Measurements from ENCODE around the gene CBLIF. TPM values are rescaled to one million over a fixed set of nuclear protein-coding genes. Genes with fewer than 3 reads are reported as not detected.
A peak's percentile ranks its signal among the peaks of the same experiment; 100 is the strongest.
"Not testable (repeated sequence)": the region's sequence is repeated elsewhere in the genome, so short reads cannot be mapped to it uniquely, and the experiment has no call there.

The CBLIF gene
- total RNA-seq, 1 donor from 2014 or later, result not detected

DNA sequence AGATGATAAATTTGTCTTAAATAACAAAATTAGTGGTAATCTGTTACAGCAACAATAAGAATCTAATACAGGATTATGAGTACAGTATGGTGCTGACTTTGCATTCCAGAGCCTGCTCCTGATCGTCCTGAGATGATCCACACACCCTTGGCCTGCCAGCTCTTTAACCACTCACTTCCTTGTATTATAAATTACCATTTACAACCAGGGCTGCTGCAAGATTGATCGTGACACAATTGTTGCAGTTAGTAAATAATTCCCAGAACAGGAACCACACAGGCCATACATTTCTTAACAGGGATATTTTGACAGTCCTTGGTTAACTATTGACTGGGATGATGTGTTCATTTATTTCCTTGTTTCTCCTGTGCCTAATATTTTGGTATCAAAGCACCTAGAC, 3.8 kb upstream of the CBLIF start:
- DNase-seq (ENCODE audit: low spot score in 2 of 2) (no peak), FAIRE-seq (no peak)

DNA sequence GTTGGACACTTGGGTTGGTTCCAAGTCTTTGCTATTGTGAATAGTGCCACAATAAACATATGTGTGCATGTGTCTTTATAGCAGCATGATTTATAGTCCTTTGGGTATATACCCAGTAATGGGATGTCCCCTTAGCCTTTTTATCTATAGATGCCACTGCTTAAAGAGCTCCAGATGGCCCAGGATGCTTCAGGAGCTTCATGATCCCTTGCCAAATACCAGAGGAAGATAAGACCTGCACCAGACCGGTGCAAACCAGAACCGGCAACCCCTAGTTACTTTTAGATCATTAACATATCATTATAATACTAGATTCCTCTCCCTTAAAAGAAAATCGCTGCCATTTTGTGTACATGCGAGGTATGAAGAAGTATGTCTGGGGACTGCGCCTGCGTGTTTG, 3.1 kb upstream of the CBLIF start:
- FAIRE-seq; DNase-seq (ENCODE audit: low spot score in 2 of 2): not testable (repeated sequence)

DNA sequence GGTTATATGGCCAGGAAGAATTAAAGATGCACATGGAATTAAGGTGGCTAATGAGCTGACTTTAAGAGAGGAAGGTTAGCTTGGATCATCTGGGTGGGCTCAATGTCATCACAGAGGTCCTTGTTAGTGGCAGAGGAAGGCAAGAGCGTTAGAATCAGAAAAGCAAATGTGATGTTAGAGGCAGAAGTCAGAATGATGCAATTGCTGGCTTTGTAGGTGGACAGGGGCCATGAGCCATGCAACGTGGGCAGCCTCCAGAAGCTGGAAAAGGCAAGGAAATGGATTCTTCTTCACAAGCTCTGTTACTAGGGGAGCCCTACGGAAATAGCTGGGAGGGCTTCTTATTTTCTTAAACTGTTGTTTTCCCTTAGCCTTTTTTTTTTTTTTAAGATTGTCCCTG, 2.3 kb upstream of the CBLIF start:
- DNase-seq (ENCODE audit: low spot score in 2 of 2) (no peak), FAIRE-seq (no peak)

DNA sequence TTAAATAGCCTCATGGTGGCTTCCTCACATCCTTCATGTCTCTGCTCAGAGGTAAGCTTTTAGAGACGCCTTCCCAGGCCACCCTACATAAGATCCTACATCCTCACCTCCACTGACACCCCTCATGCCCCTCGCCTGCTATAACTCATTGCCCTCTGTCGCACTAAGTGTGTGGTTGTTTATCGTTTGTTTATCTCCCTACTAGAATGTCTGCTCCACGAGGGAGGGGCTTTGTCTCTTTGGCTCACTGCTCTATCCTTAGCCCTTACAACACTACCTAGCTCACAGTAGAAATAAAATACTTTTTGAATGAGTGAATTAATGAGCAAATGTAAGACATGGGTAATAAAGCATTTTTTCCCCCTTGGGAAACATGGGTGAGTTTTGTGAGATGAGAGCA, 1.3 kb upstream of the CBLIF start:
- no peak for FAIRE-seq

DNA sequence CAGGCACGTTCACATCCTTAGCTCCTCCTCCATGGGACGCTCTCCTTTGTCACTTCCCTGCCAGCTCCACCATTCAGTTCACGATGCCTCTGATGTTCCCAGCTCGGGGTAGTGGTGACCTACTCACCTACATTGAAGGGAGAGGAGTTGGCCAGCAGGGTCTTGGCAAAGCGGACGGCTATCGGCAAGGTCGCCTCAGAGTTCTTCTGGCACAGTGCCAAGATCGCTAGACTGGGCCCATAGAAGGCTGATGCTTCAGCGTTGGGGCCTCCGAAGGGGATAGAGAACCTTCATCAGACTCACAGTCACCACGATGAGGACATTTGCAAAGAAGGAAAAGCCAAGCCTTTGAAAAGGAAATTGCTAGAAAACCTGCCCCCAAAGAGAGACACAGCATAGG, 3.0 kb downstream of the CBLIF start:
- DNase-seq (ENCODE audit: low spot score in 2 of 2) (no peak), FAIRE-seq (no peak)

More for the DNA sequence above, 1.3 kb upstream of the CBLIF start:
- no peak for DNase-seq (ENCODE audit: low spot score in 2 of 2)

DNA sequence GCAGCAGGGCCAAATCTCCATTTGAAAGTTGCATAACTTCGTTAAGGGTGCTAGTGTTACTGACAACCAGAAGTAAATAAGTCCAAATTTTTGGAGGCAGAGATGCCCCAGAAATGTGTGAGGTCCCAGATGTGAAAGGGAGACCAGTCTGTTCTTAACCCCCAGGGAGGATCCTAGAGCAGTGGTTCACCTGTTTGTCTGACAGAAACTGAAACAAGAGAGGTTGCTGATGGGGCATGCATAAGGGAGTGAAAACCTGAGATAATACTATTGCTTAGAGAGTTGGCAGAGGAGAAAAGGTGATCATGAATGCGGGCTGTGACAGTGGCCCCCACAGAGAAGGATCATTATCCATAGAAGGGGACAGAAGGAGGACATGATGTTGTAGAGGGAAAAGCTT, 3.8 kb downstream of the CBLIF start:
- no peak for FAIRE-seq
- DNase-seq (ENCODE audit: low spot score in 2 of 2), result no peak

DNA sequence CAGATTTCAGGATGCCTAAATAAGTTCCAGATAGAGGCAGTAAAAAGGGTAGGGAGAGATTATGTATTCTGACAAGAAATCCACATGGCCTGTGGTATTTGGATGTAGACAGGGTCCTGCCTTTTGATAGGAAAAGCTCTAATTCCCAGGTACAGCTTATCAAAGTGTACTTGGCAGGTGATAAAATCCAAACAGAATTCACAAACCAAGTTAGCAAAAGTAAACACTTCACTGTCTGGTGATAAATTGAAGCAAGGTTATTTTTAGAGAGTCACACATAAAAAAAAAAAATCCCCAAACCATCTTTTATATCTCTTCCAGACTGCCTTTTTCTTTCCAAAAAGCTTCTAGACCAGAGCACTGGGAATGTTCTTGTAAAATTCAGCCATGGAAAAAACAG, 5.7 kb downstream of the CBLIF start:
- DNase-seq (ENCODE audit: low spot score in 2 of 2), result no peak
- no peak for FAIRE-seq

DNA sequence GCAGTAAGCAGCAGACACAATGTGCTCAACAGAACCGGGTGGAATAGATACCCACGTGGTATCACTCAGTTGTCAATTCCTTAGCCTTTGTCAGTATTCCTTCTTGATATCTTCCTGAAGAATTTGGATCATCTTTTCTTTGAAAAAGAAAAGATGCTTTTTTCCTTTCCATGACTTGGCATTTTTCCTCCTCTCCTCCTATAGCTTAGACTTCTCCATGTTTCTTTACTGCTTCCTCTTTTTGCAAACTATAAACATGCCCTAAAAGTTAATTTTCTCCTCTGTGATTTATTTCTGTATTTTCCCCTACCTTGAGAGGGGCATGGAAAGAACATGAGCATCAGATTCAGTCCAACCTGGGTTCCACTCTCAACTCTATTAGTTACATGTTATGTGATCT, 11.7 kb downstream of the CBLIF start:
- DNase-seq (ENCODE audit: low spot score in 2 of 2) (no peak), FAIRE-seq (no peak)

DNA sequence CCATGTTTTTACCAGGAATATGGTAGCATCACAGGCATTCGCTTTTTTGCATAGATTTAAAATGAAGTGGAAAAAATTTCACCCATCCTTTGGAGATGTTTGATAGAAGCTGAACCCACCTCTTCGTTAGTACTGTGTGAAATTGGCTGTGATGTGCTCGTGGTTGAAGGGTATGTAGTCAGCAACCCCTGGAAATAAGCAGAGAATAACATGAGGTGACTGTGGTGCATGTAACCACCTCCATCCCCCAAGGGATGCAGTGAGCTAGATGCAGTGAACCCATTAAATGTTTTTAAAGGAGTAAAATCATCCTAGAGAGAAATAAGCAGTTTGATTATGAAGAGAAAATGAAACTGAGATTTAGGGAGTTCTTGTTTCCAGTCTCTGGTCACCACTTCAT, 15.9 kb downstream of the CBLIF start:
- FAIRE-seq, result no peak
- DNase-seq (ENCODE audit: low spot score in 2 of 2), result no peak

DNA sequence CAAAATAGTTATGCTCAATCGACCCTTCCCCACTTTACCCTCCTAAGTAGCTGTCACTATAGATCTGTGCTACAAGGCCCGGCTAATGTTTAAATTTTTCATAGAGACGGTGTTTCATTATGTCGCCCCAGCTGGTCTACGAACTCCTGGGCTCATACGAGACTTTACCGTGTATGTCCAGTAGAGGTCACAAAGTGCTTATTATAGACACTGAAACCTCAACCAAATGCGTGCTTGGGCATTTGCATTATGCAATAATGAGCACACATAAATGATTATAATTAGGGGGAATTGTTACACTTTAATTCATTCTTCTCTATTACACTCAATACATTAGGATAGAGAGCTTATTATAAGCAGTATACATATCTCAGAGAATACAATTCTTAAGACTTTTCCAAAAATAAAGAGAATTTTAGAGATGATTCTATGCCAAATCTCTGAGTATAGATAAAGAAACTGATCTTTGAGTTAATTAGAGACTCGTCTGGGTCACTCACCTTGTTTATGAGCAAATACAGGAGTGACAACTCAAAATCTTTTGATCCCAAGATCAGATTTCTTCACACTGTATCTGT, 22.2 kb downstream of the CBLIF start:
- DNase-seq (ENCODE audit: low spot score in 2 of 2), result peak in 1 of 2 donors; percentile 30
- peak; percentile 3 for FAIRE-seq

DNA sequence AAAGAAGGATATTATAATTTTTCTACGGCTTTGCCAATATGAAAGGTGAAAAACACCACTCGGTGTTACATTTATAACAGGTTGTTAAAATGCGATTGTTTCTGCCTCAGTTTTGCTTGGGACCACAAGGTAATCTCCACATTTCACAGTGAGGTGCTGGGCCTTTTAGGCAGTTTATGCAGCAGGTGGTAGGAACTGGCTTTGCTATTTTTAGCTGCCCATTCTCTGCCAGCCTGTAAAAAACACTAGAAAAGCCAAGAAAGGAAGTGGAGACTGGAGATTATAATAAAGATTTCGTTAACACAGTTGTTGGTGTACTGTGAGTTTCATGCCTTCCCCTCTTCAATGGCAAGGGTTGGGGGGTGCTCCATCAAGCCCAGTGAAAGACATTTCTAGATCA, 26.7 kb downstream of the CBLIF start:
- FAIRE-seq (no peak), DNase-seq (ENCODE audit: low spot score in 2 of 2) (no peak)

DNA sequence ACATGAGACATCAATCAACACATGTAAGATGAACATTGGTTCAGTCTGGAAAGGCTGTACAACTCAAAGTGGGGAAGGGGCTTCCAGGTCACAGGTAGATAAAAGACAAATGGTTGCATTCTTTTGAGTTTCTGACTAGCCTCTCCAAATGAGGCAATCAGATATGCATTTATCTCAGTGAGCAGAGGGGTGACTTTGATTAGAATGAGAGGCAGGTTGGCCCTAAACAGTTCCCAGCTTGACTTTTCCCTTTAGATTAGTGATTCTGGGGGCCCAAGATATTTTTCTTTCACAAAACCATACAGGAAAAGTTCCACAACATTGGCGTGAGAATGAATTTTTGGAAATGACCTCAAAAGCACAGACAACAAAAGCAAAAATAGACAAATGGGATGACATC, 28.9 kb downstream of the CBLIF start:
- DNase-seq (ENCODE audit: low spot score in 2 of 2); FAIRE-seq: not testable (repeated sequence)

DNA sequence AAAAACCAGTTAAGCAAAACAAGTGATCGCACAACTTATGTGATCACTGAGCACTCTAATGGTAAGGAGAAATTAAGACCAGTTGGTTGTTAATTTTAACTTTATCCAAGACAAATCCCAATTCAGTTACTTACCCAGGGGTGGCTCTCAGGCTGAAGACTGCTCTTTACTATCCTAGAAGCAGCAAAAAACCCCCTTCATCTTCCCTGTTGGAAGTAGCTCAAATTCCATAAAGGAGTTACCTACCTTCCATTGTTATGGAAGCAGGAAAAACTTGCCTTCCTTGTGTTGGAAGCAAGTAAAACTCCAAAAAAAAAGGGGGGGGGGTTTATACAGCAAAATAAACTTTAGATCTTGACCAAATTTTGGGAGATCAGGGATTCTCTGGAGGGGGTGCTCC, 29.5 kb downstream of the CBLIF start:
- FAIRE-seq, result no peak
- DNase-seq (ENCODE audit: low spot score in 2 of 2), result no peak

DNA sequence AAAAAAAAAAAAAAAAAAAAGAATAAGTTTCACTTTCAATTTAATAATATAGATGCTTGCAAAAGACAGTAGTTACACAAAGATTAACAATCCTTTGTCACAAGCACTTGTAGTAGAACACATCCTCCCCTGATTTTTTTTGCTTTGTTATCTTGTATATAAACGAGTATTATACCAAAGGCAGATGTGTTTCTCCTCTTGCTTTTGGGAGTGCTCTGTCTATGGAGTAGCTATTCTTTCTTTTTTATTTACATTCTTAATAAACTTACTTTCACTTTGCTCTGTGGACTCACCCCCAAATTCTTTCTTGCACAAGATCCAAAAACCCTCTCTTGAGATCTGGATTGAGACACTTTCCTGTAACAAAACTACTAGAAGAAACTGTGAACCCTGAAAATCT, 31.3 kb downstream of the CBLIF start:
- FAIRE-seq (no peak), DNase-seq (ENCODE audit: low spot score in 2 of 2) (no peak)

DNA sequence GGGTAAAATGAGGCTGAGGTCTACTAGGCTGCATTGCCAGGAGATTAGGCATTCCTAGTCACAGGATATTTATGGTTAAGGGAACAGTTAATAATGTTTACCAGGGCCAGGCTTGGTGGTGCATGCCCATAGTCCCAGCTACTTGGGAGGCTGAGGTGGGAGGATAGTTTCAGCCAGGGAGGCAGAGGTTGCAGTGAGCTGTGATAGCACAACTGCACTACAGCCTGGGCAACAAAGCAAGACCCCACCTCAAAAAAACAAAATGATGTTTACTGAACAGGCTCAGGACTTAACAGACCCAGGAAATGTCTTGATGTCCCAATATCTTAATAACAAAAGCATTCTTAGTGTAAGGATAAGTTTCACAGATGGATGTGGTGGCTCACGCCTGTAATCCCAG, 31.9 kb downstream of the CBLIF start:
- DNase-seq (ENCODE audit: low spot score in 2 of 2) (no peak), FAIRE-seq (no peak)

DNA sequence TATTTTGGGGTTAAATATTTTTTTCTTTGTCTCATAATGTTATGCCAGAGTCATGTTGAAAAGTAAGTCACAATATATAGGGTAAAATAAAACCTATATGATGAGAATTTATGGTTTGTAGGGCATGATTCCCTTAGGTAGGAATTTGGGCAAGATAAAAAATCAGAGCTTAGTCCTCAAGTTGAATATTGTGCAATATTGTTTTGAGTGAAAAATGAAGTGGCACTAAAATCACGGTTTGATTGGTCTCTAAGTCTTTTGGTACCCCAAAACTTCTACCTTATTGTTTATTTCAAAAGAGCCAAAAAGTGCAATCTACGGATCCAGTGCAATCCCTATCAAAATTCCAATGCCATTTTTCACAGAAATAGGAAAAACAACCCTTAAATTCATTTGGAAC, 33.1 kb downstream of the CBLIF start:
- no peak for FAIRE-seq

DNA sequence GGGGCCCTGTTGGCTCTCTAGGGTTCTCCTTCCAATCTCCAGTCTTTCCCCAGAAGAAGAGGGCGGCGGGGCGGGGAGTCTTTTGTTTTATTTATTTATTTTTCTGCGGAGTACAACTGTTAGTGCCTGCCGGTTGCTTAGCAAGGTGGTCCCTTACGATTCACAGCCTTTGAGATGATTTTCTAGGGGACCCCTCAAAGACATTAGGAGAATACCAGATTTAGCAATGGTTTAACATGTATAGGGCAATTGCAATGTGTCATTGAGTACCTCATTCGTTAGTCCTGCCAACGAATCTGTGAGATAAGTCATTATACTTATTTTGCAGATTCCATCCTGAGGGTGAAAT, 34.4 kb downstream of the CBLIF start:
- no peak for FAIRE-seq

More for the DNA sequence above, 33.1 kb downstream of the CBLIF start:
- no peak for DNase-seq (ENCODE audit: low spot score in 2 of 2)

DNA sequence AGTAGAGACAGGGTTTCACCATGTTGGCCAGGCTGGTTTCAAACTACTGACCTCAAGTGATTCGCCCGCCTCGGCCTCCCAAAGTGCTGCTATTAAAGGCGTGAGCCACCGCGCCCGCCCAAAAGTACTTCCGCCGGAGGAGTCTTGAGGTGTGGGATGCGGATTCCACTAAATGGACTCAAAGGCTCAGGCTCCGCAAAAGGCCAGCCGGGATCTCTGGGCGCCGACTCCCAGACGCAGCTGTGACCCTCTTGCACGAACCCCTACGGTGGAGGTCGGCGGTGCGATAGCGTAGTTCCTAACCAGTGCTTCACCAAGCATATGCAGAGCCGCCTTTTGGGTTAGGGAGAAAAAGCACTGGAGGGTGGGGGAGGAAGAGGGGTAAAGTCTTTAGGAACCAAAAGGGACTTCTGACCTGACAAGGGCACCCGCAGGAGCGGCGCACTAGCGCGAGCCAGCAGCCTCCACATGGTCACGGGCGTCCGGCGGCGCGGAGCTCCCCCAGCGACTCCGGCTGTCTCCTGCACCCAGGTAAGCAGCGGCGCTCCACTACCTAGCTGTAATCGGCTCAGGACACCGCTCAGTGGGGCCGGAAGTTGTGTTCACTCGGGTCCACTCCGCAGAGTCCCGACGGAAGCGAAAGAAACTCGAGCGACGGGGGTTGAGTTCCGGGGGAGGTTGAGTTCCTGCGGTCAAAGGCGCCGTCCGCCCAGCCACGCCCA, 34.9 kb downstream of the CBLIF start, which contains the start of gene MRPL16:
TSS of gene MRPL16 (minus strand) at position 590 of the 722 bp plus-strand sequence. CDS start at position 470, 120 bp downstream.
- DNase-seq (ENCODE audit: low spot score in 2 of 2) (peak; percentile 57 to 78), FAIRE-seq (no peak)

More for the DNA sequence above, 34.4 kb downstream of the CBLIF start:
- no peak for DNase-seq (ENCODE audit: low spot score in 2 of 2)

DNA sequence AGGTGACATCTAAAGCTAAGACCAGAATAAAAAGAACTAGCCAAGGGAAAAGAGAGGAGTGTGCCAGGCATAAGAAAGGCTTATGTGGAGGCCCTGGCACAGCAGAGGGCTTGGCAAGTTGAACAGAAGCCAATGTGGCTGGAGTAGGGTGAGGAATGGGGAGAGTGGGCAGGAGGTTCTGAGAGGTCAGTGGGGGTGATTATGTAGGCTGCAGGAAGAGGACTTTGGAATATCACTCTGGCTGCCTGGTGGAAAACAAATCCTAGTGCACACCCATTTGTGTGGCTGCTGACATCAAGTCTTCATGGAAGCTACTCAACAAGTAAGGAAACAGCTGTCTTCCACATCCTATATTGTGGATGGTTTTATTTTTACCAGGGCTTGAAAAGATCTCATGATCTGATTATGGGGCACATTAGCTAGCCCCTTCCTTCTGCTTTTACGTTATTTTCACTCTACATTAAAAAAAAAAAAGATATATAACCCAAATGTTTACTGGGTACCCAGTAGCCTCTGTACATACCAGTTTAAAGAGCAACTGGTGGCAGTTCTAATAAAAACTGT, 38.2 kb downstream of the CBLIF start:
- DNase-seq (ENCODE audit: low spot score in 2 of 2), result no peak
- FAIRE-seq, result no peak

DNA sequence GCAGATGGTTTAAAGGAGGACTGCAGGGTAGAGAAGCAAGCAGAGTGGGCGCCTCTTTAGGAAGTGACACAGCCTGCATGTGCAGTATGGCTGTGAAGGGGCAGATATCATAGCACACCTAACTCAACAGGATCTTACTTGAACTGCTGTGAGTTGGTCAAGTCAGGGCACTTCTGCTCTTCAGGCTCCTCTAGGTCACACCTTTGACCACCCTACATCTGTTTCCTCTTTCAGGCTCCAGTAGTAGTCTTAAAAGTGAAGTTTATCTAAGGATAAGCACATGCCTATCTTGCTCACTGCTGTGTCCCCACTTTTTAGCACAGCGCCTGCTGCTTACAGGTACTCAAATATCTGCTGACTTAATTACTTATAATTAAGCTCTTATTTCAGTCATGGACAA, 41.2 kb downstream of the CBLIF start:
- DNase-seq (ENCODE audit: low spot score in 2 of 2) (no peak), FAIRE-seq (no peak)

DNA sequence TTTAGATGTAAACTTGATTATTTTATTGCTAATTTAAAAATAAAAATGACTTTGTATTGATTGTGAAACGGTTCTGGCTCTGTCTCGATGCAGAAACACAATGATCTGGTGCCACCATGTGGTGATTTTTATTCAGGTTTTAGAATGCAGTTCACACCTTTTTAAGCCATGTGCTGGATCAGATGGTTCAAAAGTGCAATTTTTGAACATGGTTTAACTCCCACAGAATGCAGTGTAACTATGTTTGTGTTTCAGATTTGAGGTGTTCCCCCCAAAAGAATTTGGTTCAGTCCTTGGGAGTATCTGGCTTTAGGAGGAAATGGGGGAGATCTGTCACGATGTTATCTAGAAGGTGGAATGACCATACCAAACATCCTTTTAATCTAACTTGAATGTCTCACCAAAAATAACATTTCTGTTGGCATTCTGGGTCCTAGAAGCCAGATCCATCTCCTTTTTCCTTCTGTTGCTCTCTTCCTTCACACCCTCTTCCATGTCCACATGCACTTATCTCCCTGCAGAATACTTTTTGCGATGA, 42.6 kb downstream of the CBLIF start:
- DNase-seq (ENCODE audit: low spot score in 2 of 2) (peak; percentile 35 to 38), FAIRE-seq (peak; percentile 81)

Data from frontal cortex (tissue), 4 donors.